Kasumi-1 (cell line): Measurements from ENCODE around the gene JUP.

Experiments used
- DNase-seq, 2 experiments: peaks; one replicate each; lab custom pipeline; 2025; lab: John Stamatoyannopoulos, UW

The JUP gene

GRCh38 chr17:41758601-41759000 is 27.9 kb downstream of the JUP start:
- DNase-seq: no peak

- DNase-seq: no peak
Observed at GRCh38 chr17:41754066-41754465, 32.4 kb downstream of the JUP start.

GRCh38 chr17:41751288-41751687 is 35.2 kb downstream of the JUP start:
- no peak for DNase-seq

DNA sequence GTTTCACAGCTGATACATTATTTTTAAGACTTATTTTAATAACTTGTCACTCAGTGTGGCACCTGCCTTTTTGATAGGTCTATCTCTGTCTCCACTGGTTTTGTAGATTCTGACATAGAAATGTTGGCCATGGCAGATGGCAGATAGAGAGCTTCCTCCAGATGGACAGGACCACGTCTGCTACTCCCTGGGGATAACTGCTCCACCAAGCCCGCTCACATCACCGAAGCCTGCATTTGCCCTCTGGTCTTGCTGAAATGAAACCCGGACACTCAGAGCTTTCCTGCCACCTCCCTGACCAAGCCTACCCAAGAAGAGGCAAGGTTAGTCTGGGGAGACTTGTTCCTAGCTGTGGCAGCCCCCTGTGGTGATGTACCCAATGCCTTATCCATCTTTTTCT is 35.6 kb downstream of the JUP start:
- peak in 1 of 2 experiments; percentile 4 for DNase-seq

GRCh38 chr17:41748275-41748674 is 38.2 kb downstream of the JUP start:
- no peak for DNase-seq

DNA sequence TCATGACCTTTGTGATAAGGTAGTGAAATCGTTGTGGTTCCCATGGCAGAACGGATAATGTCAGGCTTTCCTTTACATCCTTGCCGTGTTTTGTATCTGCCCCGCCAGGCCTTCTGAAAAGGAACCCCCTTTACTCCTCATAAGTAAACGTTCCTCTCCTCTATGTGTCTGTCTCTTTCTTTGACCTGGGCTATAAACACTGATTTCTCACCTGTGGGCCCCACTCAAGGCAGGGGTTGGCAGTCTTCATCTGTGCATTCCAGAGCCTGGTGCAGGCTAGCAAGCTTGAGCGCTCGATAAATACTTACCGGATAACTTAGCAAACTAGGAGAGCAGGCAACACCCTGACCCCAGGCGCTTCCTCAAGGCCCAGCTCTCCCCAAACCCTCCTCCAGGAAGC is 44.8 kb downstream of the JUP start:
- DNase-seq: no peak

- DNase-seq: no peak
Observed at GRCh38 chr17:41740506-41740905, 46.0 kb downstream of the JUP start.

- no peak for DNase-seq
Observed at GRCh38 chr17:41739661-41740352, 46.7 kb downstream of the JUP start.

- DNase-seq: no peak
Observed at GRCh38 chr17:41738801-41739112, 47.8 kb downstream of the JUP start.

DNA sequence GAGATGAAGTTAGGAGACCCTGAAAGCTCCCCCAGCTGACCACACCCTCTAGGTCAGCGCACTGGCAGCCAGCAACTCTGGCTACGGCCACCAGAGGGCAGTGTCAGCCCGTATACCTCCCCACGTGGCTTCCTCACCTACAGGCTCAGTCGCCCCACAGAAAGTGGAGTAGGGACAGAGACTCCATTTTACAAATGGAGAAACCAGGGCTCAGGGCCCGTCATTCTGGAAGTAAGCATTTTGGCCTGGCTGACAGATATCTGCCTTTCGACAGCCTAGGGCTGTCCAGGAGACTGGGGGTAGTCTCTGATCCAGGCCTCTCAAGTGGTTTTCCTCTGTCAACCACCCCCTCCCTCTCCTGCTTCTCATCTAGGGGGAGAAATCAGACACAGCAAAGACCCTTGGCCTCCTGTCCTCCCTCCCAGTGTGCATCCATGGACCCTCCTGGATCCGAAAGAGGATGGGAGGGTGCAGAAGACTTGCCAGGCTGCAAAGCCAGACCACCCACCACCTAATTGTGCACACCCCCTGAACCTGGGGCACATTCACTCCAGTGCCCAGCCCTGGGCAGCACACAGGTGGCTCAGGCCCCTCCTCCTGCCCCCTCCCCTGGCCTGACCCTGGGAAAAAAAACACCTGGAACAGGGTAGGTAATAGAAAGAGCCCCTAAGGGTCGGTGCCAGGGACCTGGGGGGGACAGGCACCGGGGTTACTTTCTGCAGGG is 48.3 kb downstream of the JUP start:
- peak; percentile 72 to 85 for DNase-seq

GRCh38 chr17:41737680-41738023 is 48.9 kb downstream of the JUP start:
- no peak for DNase-seq

DNA sequence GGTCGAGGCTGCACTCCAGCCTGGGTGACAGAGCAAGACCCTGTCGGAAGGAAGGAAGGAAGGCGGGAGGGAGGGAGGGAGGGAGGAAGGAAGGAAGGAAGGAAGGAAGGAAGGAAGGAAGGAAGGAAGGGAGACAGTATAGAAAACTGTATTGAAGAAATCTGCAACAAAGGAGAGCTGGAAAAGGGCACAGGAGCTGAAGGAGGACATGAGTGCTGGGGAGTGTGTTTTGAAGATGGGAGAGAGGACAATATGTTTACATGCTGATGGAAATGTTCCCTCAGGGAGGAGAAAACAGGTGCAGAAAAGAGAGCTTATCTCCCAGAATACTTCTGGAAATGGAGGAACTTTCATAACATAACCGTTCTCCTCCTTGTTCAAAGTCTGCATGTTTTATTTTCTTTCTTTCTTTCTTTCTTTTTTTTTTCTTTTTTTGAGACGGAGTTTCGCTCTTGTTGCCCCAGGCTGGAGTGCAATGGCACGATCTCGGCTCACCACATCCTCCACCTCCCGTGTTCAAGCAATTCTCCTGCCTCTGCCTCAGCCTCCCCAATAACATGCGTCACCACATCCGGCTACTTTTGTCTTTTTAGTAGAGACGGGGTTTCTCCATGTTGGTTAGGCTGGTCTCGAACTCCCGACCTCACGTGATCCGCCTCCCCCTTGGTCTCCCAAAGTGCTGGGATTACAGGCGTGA is 49.4 kb downstream of the JUP start:
- DNase-seq: no peak

DNA sequence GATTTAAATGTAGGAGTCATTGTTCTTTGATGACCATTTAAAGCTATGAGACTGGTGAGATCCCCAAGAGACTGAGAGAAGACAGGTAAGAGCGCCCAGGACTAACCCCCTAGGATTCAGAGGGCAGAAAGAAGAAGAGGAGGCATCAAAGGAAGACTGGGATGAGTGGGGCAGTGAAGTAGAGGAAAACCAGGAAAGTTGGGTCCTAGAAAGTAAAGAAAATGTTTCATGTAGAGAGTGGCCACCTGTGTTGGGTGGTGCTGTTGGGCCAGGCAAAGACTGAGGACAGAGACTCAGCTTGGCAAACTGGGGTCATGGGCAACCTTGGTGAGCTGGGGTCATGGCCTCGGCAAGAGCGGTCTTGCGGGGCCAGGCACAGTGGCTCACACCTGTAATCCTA is 50.8 kb downstream of the JUP start:
- DNase-seq: no peak

DNA sequence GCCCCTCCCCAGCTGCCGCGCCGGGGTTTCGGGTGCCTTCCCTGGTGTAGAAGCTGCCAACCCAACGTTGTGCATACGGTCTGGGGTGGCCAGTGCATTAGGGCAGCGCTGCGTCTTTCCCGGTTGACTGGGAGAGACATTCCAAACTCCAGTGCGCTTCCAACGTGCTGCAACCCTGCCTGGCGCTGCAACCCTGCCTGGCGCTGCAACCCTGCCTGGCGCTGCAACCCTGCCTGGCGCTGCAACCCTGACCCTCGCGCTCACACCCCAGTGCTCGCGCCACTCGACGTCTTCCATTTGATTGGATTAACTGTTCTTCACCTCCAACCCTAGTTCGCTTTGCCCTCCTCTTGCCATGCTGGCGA is 51.6 kb downstream of the JUP start:
- no peak for DNase-seq

GRCh38 chr17:41734139-41734948 is 52.2 kb downstream of the JUP start, which contains the start of gene HAP1:
Gene HAP1 (minus strand): TSS chr17:41734643. CDS start chr17:41734634, 9 bp downstream.
- DNase-seq: peak in 1 of 2 experiments; percentile 9

DNA sequence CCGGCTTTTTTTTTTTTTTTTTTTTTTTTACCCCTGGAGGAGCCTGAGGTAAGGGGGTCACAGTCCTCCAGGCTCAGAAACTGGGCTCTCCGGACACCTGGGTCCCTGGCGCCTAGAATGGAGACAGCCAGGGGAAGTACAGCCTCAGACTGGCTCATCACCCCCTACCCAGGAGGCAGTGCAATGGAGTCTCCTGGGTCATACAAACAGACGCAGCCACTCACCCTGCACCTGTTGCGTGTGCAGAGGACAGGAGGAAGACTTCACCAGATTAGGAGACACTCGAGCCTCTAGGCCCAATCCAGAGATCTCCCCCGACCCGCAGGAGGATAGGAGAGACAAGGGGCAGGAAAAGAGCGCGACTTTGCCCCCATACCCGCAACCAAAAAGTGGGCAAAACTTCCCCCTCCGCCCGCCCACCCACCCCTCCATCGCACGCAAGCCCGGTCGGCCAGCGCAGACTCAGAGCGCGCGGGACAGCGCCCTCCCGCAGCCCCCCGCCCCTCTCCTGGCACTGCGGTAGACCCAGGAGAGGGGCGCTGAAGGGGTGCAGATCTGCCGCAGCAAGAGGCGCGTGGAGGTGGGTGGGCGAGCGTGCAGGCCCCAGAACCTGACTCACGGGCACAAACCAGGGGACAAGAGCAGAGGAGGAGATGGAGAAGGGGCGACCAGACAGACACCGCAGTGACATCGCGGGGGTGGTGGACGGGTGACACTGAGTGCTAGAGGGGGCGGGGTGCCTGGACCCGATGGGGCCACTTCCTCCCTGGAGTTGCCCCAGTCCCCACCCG is 53.0 kb downstream of the JUP start:
- no peak for DNase-seq

GRCh38 chr17:41731836-41732235 is 54.7 kb downstream of the JUP start:
- no peak for DNase-seq

GRCh38 chr17:41730479-41730878 is 56.0 kb downstream of the JUP start:
- DNase-seq: no peak

DNA sequence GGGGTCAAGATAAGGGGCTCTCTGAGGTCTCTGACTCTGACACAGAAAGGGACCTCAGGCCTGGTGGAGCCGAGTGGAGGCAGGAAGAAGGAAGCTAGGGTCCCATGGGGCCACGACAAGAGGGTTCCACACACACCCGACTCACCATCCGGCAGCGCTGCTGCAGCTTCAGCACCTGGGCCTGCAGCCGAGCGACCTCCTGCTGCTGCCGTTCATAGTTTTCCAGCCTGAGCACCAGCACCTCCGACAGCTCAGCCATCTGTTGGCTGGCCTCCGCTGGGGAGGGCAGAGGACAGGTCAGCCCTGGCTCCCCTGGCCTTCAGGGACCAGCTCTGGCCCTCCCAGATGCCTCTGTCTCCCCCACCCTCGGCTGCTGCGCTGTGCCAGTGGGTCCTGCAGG is 58.5 kb downstream of the JUP start:
- DNase-seq: no peak

GRCh38 chr17:41725134-41725533 is 61.4 kb downstream of the JUP start:
- DNase-seq: no peak

DNA sequence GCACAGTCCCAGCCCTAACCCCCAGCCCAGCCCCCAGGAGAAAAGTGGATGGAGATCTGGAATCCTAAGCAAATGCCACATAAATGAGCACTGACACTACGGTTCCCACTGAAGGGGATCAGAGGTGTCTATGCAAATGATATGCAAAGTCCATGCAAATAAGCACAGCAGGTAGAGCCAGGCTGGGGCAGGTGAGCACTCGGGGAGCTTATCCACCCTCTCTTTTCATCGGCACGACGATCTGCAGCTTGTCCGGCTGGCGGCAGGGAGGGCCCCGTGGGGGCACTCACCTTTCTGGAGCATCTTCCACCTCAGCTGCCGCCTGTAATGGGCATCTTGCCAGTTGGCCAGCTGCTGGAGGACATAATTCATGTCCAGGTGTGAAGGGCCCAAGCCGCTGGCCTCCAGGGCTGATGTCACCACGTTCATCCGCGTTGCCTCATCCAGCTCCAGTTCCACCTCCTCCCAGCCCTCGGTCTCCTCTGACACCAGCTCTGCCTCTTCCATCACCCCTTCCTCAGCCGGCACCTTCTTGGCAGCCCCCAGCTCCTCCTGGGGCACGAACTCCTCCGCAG is 61.9 kb downstream of the JUP start:
- no peak for DNase-seq
